NCI-H187 (cell line): ENCODE data around the gene SUN3.
A peak's percentile ranks its signal among the peaks of the same experiment; 100 is the strongest.

Experiments
- DNase-seq, 2 experiments: peaks; one replicate each; lab custom pipeline; 2025; lab: John Stamatoyannopoulos, UW

Gene SUN3, protein sequence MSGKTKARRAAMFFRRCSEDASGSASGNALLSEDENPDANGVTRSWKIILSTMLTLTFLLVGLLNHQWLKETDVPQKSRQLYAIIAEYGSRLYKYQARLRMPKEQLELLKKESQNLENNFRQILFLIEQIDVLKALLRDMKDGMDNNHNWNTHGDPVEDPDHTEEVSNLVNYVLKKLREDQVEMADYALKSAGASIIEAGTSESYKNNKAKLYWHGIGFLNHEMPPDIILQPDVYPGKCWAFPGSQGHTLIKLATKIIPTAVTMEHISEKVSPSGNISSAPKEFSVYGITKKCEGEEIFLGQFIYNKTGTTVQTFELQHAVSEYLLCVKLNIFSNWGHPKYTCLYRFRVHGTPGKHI

DNA sequence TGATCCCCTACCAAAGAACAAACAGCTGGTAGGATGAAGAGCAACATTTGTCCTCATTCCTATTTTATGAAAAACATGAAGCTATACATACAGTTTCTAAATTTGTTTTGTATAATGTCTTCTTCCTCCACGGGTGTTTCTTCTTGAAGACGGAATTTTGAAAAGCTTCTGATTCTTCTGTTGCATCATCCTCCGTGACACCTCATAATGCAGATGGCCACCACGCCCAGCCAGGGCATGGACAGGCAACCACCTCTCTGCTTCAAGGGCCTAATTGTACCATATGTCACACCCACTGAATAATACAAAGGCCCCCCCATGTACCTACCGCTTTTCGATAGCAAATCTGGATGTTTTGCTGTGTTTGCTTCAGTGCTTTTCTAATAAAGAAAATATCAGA, at the start of gene SUN3:
TSS of gene SUN3 (minus strand) at position 170 of the 400 bp plus-strand sequence. CDS start at position 1, 169 bp downstream.
- no peak for DNase-seq

DNA sequence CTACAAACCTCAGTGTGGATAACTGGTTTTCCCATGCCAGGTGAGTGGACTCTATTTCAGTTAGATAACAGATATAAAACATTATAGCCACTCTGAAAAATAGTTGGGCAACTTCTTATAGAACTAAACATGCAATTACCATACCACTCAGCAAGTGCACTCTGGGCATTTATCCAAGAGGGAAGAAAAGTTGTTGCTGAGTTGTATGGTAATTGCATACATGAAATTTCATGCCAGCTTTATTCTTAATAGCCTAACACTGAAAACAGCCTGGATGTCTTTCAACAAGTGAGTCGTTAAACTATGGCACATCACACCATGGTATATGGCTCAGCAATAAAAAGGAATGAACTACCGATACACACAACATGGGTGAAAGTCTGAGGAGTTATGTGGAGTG, 49.6 kb upstream of the SUN3 start:
- DNase-seq: no peak

DNA sequence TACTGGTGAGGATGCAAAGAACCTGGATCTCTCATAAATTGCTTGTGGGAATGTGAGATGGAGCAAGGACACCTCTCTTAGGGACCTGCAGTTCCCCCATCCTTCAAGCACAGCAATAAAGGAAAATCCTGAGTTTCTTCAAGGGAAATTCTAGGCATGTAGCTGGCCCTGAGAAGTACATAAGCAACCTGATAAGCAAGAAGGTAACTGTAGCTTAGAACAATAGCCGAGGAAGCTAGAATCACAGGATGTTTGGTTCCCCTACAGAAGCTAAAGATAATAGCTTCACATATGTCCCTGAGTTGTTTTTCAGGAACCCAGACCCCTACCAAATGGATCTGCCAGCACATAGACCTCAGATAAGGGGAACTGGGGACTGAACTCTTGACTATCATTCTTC, 48.5 kb upstream of the SUN3 start:
- no peak for DNase-seq

DNA sequence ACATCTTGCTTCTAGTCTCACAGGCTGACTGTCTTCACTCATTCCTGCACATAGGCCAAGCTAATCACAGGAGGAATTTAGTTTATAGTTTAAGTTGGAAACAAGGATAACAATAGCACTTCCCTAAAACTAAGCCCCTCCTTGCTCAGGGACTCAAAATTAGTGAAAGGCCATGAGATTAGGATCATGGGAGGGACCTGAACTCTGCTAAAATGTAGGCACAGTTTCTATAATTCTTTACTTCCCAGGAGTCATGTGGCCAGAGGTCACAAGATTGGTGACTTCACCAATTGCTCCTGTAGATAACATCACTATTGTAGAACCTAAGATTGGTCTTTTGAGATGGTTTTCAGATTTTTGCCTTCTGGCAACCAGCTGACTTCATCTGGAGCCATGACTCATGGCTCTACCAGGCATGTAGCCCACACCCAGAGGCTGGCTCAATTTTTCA, 45.3 kb upstream of the SUN3 start:
- DNase-seq: no peak

DNA sequence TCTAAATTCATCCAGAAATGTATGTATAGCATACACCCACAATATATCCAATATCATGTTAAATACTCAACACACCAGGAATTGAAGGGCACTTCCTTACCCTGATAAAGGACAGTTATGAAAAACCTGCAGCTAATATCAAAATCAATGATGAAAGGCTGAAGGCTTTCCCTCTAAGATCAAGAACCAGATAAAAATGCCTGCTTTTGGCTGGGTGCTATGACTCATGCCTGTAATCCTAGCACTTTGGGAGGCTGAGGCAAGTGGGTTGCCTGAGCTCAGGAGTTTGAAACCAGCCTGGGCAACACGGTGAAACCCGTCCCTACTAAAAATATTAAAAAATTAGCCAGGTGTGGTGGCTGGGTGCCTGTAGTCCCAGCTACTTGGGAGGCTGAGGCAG, 38.6 kb upstream of the SUN3 start:
- no peak for DNase-seq

DNA sequence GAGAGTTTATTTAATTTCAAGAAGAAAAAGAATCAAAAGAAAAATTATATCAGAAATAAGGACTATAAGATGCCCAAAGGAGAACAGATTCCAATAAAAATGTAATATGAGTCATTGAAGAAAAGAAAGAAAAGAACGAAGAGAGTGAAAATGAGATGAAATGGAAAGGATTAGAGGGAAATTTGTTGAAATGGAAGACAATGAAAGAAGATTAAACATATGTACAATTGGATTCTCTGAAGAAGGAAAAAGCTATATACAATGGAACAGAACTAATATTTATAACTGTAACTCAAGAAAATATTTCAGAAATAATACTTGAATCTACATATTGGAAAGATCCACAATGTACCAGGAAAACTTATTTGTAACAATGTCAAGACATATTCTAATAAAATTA, 35.1 kb upstream of the SUN3 start:
- no peak for DNase-seq

DNA sequence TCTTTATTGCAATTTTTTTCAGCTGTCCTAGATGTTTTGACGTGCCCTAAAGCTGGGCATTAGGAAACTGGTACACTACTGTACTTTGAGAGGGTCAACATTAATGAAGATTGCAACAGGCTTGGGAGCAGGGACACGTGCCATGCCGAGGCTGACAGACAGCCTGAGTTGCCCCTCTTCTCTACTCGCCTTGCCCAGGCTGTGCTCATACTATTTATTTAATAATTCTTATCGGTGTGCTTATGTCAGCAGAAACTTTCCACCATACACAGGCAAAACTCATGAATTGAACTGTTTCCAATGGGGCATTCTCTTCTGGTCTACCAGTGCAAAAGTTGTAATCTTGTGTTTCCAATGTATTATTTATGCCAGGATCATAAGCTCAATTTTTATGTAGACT, 30.8 kb upstream of the SUN3 start:
- DNase-seq: no peak

DNA sequence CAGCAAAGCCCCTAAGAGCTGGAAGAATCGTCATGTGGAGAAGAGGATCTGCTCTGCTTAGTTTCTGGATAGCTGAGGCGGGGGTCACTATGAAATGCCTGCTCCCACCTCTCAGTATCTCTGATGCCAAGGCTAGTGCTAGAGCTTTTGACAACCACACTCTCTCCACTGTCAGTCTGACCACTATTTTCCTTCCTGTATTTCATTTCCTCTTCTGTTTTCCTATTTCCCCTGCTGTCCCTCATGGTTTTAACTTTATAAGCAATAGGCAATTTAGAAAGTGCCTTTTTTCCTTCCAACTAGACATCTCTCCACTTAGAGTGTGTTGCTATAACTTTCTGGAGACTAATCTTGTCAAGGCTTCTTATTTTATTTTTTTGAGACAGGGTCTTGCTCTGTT, 30.1 kb upstream of the SUN3 start:
- DNase-seq: no peak

DNA sequence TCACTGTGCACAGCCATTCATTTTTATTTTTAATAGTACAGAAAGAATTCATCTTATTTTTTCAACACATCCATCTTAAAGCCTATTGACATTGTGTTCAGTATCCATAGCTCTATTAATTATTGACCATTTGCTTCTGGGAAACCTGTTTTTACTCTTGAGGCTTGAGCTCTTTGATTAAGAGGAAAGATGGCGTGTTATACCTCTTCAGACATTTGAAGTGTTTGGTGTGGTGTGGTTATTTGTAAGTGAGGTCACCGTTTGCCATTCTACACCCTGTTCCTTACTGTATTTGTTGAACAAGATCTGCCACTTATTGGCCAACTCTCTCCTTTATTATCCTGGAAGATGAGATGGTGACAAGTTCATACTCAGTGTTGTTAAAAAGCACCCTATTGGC, 24.8 kb upstream of the SUN3 start:
- DNase-seq: no peak

DNA sequence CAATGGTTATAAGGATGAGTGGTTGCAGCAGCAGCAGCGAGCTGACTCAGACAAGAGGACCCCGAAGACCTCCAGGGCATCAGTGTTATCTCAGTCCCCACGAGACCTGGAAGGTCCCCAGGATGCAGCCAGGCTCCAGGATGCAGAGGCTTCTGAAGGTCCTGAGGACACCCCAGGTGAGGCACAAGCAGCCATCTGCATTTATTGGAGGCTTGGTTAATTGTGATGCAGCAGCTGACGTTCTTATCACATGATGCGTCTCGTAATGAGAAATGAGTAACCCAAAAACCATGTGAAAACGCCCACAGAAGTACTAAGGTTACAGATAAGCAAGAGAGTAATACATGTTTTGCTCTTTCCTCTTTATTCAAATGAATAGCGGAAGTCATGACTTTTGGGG, 23.8 kb upstream of the SUN3 start:
- DNase-seq: no peak

DNA sequence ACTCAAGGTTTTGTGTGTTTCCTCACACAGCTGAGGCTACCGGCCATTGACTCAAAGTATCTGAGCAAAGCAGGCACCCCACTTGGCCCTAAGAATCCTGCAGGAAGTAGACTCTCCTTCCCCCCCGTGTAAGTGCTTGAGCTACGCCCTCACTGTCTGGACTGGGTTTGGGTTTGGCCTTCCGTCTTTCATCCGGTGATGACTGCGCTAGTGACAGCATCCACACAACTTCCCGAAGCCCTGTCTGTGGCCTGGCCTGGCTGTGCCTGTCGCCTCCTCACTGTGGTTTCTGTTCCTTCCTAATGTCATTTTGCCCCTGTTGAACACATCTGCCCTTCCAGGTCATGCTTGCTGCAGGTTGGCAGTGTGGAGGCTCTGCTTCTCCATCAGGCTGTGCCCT, 20.9 kb upstream of the SUN3 start:
- DNase-seq: no peak

DNA sequence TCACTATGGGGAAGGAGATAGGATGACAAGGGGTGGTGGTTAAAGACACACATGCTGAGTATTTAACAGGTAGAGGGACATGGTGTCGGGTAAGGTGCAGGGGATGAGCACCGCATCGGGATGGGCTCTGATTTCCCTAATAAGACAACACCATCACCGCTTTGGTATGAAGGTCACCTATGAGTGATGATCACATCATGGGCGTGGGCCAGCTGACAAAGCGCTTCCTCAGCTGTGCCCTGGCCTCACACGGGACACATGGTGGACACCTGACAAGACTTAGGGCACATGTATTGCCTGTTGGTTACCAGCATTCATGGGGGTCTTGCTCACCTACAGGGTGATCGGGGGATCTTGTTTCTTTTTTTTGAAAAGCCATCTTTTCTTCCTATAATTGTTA, 19.2 kb upstream of the SUN3 start:
- no peak for DNase-seq

DNA sequence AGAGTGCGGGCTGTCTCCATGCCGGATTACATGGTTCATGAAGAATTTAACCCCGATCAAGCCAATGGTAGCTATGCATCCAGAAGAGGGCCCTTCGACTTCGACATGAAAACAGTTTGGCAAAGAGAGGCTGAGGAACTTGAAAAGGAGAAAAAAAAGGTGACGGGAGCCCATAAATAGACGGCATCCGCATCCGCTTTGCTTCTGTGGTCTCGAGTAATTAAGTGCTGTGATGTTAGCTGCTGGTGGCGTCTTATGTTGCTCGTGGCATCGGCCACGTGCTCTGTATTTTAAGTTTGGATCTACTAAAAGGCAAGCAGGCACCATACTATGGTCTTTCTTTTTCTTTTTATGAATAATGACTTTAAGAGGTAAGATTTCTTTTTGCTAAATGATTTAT, 17.6 kb upstream of the SUN3 start:
- DNase-seq: no peak

DNA sequence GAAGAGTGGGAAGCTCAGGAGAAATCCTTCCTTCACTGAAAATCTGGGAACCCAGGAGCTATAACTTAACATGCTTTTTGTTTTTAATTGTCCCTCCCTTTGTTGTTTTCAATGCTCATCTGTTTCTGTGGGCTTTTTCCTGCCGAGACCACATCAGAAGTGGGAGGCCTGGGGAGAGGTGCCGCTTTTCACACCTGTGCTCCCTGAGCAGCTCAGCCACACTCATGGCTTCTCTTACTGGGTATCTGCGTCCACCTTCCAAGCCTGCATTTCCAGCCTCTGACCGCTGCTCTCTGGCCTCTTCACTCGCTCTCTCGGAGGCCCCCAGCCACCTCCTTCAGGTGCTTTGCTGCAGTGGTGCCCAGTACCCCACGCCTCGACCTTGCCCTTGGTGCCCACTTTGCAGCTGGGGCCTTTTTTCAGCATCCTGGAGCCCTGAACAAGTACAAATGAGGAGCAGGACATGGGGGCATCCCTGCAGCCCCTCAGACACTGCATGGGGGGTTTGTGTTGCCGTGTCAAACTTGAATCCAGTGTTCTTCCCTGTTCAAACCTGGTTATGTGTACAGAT, 16.4 kb upstream of the SUN3 start:
- no peak for DNase-seq

DNA sequence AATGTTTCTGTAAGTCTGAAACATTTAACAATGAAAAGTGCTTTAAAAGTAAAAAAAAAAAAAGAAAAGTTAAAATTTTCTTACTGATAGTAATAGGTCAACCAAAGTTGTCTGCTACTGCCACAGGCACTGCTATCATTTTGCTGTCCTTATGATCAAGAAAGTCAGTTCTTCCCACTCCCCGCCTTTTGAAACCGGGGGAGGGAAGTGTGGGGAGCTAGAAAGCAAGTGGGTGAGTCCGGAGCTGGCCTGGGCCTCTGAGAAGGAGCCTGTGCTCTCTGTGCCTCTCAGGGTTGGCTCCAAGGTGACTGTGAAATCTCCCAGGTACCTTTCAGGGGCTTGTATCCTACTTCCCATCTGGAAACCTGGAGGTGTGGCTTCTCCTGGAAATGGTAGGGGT, 13.7 kb upstream of the SUN3 start:
- no peak for DNase-seq

DNA sequence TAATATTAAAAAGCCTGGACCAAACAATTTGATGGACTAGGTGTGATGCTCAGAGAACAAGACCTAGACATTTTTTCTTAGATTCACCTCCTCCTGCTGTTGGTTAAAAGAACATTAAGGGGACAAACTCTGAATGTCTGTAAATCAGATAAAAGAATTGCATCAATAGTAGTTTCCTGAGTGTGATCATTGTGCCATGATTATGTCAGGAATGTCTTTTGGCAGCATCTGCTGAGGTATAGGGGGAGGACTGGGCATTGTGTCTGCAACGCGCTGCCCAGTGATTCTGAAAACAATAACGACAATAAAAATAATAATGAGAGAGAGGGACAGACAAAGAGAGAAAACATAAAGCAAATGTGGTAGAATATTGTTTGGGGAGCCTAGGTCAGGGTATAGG, 13.3 kb upstream of the SUN3 start:
- no peak for DNase-seq

DNA sequence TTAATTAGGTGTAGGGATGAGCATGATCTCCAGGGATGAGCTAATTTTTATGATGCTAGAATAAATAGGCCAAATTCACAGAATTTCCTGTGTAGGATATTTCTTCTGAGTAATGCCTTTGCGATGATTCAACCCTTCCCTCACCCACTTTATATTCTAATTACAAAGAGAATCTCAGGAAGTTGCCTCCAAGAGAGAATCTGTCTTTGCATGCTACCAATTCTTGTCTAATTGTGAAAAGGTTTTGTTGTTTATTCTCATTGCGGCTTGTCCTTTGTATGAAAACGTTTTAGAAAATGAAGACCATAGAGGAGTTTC, 12.7 kb upstream of the SUN3 start:
- DNase-seq: no peak

DNA sequence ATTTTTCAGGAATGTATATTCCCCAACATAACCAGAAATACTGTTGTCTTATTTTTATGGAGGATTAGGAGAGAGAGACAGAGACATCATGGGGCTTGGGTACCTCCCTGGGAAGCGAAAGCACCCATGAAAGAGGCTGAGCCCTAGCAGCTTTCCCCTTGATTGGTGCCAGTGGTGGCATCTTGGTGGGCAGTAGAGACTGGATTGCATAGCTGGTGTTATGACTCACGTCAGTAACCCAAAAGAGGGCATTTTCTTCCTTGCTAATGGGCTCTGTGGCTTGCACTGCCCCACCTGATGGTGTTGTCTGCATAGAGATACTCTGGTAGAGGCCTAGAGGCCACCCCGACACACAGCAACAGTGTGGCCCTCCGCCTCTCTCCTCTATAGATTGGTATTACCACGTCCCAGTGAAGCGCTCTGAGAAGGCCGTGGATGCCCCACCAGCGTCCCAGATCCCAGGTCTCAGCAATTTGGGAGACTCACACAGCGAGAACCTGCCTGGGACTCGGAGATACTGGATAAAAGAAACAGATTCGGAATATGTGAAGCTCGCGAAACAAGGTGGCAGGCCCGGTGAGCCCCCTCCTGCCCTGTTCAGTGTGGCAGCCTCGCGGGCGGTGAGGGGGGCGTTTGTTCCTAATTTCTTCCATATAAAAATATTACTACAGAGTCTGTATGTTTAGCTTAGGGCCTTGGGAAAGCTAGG, 12.2 kb upstream of the SUN3 start:
- DNase-seq: no peak

DNA sequence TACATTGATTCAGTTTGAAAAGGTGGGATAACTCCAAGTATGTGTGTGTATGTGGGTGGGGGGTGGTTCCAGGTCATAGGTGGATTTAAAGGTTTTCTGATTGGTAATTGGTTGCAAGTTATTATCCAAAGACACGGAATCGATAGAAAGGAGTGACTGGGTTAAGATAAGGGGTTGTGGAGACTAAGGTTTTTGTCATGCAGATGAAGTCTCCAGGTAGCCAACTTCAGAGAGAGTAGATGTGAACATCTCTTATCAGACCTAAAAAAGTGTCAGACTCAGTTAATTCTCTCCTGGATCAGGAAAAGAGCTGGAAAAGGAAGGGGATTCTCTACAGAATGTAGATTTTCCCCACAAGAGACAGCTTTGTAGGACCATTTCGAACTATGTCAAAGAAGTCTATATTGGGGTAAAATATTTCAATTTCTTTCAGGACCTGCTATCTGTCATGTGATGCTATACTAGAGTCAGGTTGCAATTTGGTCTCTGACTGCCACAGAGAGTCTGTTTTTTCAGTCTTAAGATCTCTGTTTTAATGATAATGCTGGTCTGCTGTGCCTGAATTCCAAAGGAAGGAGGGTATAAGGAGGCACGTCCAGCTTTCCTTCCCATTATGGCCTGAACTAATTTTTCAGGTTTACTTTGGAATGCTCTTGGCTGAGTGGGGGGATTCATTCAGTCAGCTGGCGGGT, 10.1 kb upstream of the SUN3 start:
- no peak for DNase-seq

DNA sequence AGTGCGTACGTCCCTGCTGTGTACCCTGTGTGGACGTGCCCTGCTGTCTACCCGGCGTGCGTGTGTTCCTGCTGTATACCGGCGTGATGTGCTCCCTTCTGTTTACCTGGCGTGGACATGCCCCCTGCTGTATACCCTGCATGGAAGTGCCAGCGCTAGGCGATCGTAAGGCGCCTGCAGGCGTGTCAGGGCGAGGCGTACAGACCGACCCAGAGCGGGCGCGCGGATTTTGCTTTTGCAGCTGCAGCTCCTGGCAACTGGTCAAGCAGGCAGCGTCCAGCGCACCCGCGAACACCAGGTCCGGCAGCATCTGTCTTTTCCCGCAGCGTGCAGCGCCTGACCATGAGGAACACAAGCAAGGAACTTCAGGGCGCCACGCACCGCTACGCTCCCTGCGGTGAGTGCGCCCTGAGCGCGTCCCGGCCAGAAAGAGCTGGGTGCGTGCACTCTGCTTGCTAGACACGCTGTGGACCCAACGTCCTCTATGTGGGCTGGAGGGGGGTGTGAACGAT, 7.1 kb upstream of the SUN3 start:
- DNase-seq: no peak

DNA sequence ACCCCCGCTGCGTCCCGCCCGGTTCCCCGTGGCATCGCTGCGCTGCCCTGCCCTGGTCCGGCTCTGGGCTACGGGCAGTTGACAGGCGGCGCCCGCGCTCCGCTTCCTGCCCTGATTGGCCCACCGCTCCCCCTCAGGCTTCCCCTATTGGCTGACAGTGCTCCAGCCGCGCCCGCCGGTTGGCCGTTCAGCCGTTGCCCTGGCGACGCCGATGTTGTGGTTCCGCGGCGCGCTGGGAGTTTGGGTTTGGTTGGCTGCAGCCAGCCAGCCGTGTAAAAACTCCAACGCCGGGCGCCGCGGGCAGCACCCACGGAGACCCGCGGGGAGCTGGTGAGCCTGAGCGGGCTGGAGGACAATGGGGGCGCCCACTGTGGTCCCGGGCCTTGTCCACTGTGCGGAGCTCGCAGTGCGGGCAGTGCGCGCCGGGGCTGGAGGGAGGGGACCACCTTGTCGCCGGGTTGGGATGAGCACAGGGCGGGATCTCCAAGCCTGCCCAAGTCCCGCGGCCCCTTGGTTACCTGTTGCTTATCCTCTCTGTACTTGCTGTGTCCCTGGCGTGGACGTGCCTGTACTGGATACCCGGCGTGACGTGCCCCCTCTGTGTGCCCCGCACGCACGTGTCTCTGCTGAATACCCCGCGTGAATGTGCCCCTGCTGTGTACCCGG, 6.5 kb upstream of the SUN3 start, which contains the start of gene C7orf57:
TSS of gene C7orf57 (plus strand) at position 243 of the 666 bp plus-strand sequence. CDS start 766 bp downstream, outside the sequence.
- DNase-seq: peak in 1 of 2 experiments; percentile 26

DNA sequence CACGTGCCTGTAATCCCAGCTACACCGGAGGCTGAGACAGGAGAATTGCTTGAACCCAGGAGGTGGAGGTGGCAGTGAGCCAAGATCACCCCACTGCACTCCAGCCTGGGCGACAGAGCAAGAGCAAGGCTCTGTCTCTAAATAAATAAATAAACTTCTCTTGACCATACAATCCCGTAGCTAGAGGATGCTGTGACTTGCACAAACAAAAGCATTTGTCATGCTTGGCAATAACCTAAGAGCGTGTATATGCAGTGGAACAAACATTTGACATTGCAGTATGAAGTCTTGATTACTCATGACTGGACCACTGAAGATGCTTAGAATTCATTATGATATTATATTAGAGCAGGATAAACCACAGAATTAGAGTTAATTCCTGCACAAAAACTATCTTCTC, 5.0 kb upstream of the SUN3 start:
- no peak for DNase-seq
